OCI-LY7 (cell line): Measurements from ENCODE around the gene FBP1. TPM values are rescaled to one million over a fixed set of nuclear protein-coding genes. Genes with fewer than 3 reads are reported as not detected.

Experiments used
- BruUV-seq: library from RNA; stranded (reverse); fragments of 400-500 nt; replicated peaks from 2 replicates; lab custom pipeline; 2021; lab: Mats Ljungman, UMichigan
- CTCF ChIA-PET: fragments of 300-600 bp; sonication (Branson Sonifier 250); formaldehyde crosslinking; loops from one replicate; lab custom pipeline; 2022; ENCODE audit warnings: antibody characterized with exemption; ENCODE audit not compliant: unreplicated experiment; lab: Charles Lee
- POLR2A ChIA-PET: fragments of 300-600 bp; sonication (Branson Sonifier 250); formaldehyde crosslinking; loops from one replicate; lab custom pipeline; 2022; ENCODE audit warnings: antibody characterized with exemption; lab: Charles Lee
- DNase-seq: peaks from one replicate; pipeline ENCODE4 v3.0.0-alpha.2; 2015; ENCODE audit warnings: low spot score
- H2AFZ ChIP-seq: fragments of 200-600 bp; sonication (generic), shearing (Covaris generic); 2 replicates; pipeline ENCODE4 v1.6.1; 2014; ENCODE audit warnings: mild to moderate bottlenecking, antibody characterized with exemption, low read length, moderate library complexity
- H3K27ac ChIP-seq: fragments of 200-600 bp; sonication (generic); 2 replicates; pipeline ENCODE4 v1.5.1; 2014; ENCODE audit warnings: mixed run types, low read depth, mild to moderate bottlenecking, moderate library complexity, low read length, inconsistent platforms; ENCODE audit not compliant: poor library complexity, severe bottlenecking
- H3K36me3 ChIP-seq: fragments of 200-600 bp; sonication (generic); 2 replicates; pipeline ENCODE4 v1.6.1; 2014; ENCODE audit warnings: mild to moderate bottlenecking, antibody characterized with exemption, low read length, moderate library complexity, mixed read lengths; ENCODE audit not compliant: insufficient read depth
- H3K4me1 ChIP-seq: fragments of 200-600 bp; sonication (generic); 2 replicates; pipeline ENCODE4 v1.5.1; 2014; ENCODE audit warnings: mild to moderate bottlenecking, low read length; ENCODE audit not compliant: insufficient read depth, poor library complexity, severe bottlenecking
- H3K4me2 ChIP-seq: fragments of 200-600 bp; sonication (generic); 2 replicates; pipeline ENCODE4 v1.6.1; 2014; ENCODE audit warnings: mild to moderate bottlenecking, low read length
- H3K4me3 ChIP-seq: fragments of 200-600 bp; sonication (generic); 2 replicates; pipeline ENCODE4 v1.5.1; 2014; ENCODE audit warnings: mild to moderate bottlenecking, low read depth, low read length; ENCODE audit not compliant: poor library complexity, severe bottlenecking
- H3K79me2 ChIP-seq: fragments of 200-600 bp; sonication (generic); 2 replicates; pipeline ENCODE4 v1.6.1; 2016; ENCODE audit warnings: low read depth, mild to moderate bottlenecking, low read length, moderate library complexity, mixed read lengths; ENCODE audit not compliant: insufficient read depth
- H3K9me2 ChIP-seq: fragments of 200-600 bp; sonication (generic); 2 replicates; pipeline ENCODE4 v1.6.1; 2016; ENCODE audit warnings: mild to moderate bottlenecking, low read length, mixed read lengths; ENCODE audit not compliant: insufficient read depth
- H3K9me3 ChIP-seq: fragments of 200-600 bp; sonication (generic); 2 replicates; pipeline ENCODE4 v1.6.1; 2014; ENCODE audit warnings: mild to moderate bottlenecking, mixed run types, low read length, mixed read lengths
- H4K20me1 ChIP-seq: fragments of 200-600 bp; sonication (generic); 2 replicates; pipeline ENCODE4 v1.6.1; 2014; ENCODE audit warnings: mild to moderate bottlenecking, antibody characterized with exemption, low read length, moderate library complexity, mixed read lengths; ENCODE audit not compliant: insufficient read depth
- CTCF ChIP-seq: fragments of 200-600 bp; sonication (generic); conservative IDR thresholded peaks from 2 replicates; pipeline ENCODE4 v1.5.1; 2014; ENCODE audit warnings: mild to moderate bottlenecking, antibody characterized with exemption, low read length, moderate library complexity, mixed read lengths
- EZH2phosphoT487 ChIP-seq: fragments of 200-600 bp; sonication (generic); IDR thresholded peaks from 2 replicates; pipeline ENCODE4 v1.6.1; 2018; ENCODE audit warnings: low read depth, borderline replicate concordance, mild to moderate bottlenecking, mixed run types, antibody characterized with exemption, low read length, moderate library complexity, mixed read lengths
- intact Hi-C: fragments of 100-400 bp; cut with micrococcal nuclease; formaldehyde crosslinking; loops from one replicate; pipeline ENCODE4 v1.10.0; 2022; ENCODE audit not compliant: unreplicated experiment
- total RNA-seq, 2 experiments: library from RNA; depleted of rRNA in 1 of 2; stranded (reverse); fragments of >200 nt in 1 of 2; shearing (Covaris generic) in 1 of 2; gene quantifications; 2 replicates each; pipeline ENCODE4 v1.2.3, GENCODE V29; 2014 to 2022

The FBP1 gene
- total RNA-seq, 2 experiments from 2014 or later, result 63.9 to 79.1 TPM

- Histone ChIP-seq H3K9me2 (no peaks in the 10 kb centered on the region), H3K4me2 (no peak overlapping the region), H4K20me1 (no peaks in the 10 kb centered on the region), H2AFZ (0 out of 2 replicates have a peak overlapping the region, but pooled peaks have one; percentile 4), H3K4me1 (peaks cover 6% of the 10 kb centered on the region), H3K4me3 (no peak overlapping the region), H3K27ac (no peak overlapping the region), H3K79me2 (no peaks in the 10 kb centered on the region), H3K36me3 (no peaks in the 10 kb centered on the region), H3K9me3 (no peaks in the 10 kb centered on the region)
- CTCF ChIA-PET, result no interaction called here
- DNase-seq, result no peak
- TF ChIP-seq EZH2phosphoT487 (no peak), CTCF (no peak)
- POLR2A ChIA-PET, result interaction anchor here (0.8 kb wide), 1 partner anchor 18 kb away, joined by 4 read pairs; no protein-coding TSS in a partner anchor
- no TSS peak for BruUV-seq
- intact Hi-C loops, result no loop called here
Observed at GRCh38 chr9:94619026-94619425, 20.3 kb downstream of the FBP1 start.

DNA sequence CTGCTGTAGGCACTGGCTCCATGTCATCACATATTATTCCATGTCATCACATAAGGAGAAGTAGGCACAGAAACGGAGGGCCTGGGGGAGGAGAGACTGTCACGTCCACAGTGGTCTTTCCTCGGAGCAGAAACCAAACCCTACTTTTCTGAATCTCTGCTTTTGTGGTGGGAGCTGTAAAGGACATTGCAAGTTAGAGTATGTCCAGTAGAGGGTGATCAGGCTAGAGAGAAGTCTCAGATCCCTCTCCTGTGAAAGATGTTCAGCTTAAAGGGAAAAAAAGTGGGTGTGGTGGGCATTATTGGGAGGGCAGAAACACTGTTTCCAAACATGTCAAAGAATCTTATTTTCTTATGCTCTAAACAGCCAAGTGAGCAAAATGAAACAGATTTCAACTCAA lies 26.3 kb downstream of the FBP1 start:
- no peak for TF ChIP-seq EZH2phosphoT487
- no peak; the same call in 1 of the 2 replicates for TF ChIP-seq CTCF
- no peak for DNase-seq
- no peaks in the 10 kb centered on the region for H4K20me1 ChIP-seq
- no peaks in the 10 kb centered on the region for H3K9me2 ChIP-seq
- ChIA-PET CTCF (no interaction called here), POLR2A (interaction anchor here (0.7 kb wide), 1 partner anchor 119 kb away, joined by 8 read pairs; no protein-coding TSS in a partner anchor)
- H3K36me3 ChIP-seq, result no peaks in the 10 kb centered on the region
- H3K27ac ChIP-seq, result no peak overlapping the region
- H3K9me3 ChIP-seq, result no peaks in the 10 kb centered on the region
- intact Hi-C loops, result no loop called here
- peaks cover 38% of the 10 kb centered on the region for H3K4me1 ChIP-seq
- no TSS peak for BruUV-seq
- no peak overlapping the region for H3K4me3 ChIP-seq
- no peak overlapping the region for H2AFZ ChIP-seq
- no peak overlapping the region for H3K4me2 ChIP-seq
- H3K79me2 ChIP-seq, result no peaks in the 10 kb centered on the region

- H3K9me3 ChIP-seq, result no peaks in the 10 kb centered on the region
- no peaks in the 10 kb centered on the region for H3K9me2 ChIP-seq
- no peak overlapping the region for H3K4me3 ChIP-seq
- no peak overlapping the region for H3K27ac ChIP-seq
- no peak for DNase-seq
- H3K79me2 ChIP-seq, result no peaks in the 10 kb centered on the region
- intact Hi-C loops, result no loop called here
- ChIA-PET CTCF (no interaction called here), POLR2A (no interaction called here)
- no peak overlapping the region; the same call in 1 of the 2 replicates for H2AFZ ChIP-seq
- H3K36me3 ChIP-seq, result no peaks in the 10 kb centered on the region
- H3K4me1 ChIP-seq, result peaks cover 46% of the 10 kb centered on the region
- TF ChIP-seq EZH2phosphoT487 (no peak), CTCF (no peak)
- H3K4me2 ChIP-seq, result peak overlapping the region; percentile 28
- no TSS peak for BruUV-seq
- H4K20me1 ChIP-seq, result no peaks in the 10 kb centered on the region
Observed at GRCh38 chr9:94612071-94612470, 27.2 kb downstream of the FBP1 start.
